ENCODE data around the gene MUC5B. TPM values are rescaled to one million over a fixed set of nuclear protein-coding genes. Genes with fewer than 3 reads are reported as not detected.
A peak's percentile ranks its signal among the peaks of the same experiment; 100 is the strongest.

MUC5B gene
- total RNA-seq, 1 donor from 2014 or later: not detected

DNA sequence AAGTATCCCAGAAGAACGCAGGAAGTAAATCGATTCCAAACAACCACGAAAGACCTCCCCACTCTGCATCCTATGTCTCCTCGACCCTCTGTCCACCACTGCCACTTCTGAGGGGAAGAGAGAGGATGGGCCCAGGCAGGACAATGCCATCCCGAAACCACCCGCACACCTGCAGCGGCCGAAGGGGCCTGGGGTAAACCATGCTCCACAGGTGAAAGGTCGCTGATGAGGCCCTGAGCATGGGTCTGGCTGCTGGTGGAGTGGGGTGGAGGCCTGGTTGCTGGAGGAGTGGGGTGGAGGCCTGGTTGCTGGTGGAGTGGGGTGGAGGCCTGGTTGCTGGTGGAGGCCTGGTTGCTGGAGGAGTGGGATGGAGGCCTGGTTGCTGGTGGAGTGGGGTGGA is 73.4 kb downstream of the MUC5B start:
- DNase-seq (ENCODE audit: low read depth): no peak
- TF ChIP-seq, protein P1, sequence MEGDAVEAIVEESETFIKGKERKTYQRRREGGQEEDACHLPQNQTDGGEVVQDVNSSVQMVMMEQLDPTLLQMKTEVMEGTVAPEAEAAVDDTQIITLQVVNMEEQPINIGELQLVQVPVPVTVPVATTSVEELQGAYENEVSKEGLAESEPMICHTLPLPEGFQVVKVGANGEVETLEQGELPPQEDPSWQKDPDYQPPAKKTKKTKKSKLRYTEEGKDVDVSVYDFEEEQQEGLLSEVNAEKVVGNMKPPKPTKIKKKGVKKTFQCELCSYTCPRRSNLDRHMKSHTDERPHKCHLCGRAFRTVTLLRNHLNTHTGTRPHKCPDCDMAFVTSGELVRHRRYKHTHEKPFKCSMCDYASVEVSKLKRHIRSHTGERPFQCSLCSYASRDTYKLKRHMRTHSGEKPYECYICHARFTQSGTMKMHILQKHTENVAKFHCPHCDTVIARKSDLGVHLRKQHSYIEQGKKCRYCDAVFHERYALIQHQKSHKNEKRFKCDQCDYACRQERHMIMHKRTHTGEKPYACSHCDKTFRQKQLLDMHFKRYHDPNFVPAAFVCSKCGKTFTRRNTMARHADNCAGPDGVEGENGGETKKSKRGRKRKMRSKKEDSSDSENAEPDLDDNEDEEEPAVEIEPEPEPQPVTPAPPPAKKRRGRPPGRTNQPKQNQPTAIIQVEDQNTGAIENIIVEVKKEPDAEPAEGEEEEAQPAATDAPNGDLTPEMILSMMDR (conservative IDR thresholded peaks at IDR 0.05; ENCODE audit: low read depth, low read length): no peak
- no peak overlapping the region for H3K4me3 ChIP-seq (ENCODE audit: low read depth, low read length)

DNA sequence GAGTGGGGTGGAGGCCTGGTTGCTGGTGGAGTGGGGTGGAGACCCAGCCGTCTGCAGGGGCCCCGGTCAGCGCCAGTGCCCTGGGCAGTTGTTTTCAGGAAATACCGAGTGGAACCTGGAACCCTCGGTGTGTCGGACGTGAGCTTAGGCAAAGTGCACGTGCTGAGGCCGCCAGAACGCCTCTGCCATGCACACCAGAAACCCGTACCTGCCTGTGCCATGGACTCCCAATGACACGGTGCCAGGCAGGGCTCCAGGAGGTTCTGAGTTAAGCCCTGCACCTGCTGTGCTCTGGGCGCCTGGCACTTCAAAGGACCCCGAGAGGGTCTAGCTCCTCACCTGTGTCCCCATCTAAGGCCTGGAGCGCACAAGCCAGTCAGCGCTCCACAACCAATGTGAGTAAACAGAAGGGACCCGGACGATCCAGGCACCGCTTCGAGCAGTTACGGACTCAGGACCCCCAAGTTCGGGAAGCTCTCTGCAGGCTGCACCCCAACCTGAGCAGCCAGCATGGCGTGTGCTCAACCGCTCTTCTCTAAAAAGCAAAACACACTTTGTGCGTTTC is 74.2 kb downstream of the MUC5B start:
- TF ChIP-seq, protein P1 (conservative IDR thresholded peaks at IDR 0.05; ENCODE audit: low read depth, low read length): no peak
- no peak for DNase-seq (ENCODE audit: low read depth)
- no peak overlapping the region for H3K4me3 ChIP-seq (ENCODE audit: low read depth, low read length)

DNA sequence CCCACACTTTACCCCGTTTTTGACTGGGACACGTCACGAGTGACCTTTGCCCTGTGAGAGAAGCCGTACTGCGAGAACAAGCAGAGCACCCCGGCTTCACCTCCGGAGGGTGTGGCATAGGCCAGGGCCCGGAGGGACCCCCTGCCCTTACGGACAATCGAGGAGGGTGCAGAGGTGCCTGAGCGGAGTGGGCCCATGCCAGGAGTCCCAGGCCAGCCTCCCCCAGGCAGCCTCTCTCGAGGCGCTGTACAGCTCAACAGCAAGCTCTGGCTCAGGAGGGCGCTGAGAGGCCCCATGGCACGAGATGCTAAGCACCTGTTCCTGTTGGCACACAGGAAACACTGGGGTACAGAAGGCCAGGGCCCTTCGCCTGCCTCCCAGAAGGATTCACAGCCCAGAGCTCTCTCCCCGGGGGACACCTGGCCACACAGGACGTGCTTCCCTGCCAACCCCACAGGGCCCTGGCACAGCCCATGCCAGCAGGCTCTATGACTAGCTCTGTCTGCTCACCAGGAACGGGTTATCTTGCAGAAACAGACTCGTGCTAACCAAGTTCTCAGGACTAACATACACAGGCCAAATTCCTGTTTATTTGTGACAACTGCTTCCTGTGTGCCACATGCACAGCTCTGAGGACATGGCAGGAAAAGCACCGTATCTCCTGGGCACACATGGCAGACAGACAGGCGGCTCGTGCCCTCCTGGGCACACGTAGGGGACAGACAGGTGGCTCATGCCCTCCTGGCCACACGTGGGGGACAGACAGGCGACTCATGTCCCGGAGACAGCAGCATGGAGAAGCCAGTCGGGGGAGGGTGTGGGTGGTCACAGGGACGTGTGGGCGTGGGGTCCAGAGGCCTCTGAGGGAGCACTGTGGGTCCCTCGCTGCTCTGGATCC is 75.0 kb downstream of the MUC5B start:
- no peak for DNase-seq (ENCODE audit: low read depth)
- no peak overlapping the region for H3K4me3 ChIP-seq (ENCODE audit: low read depth, low read length)
- TF ChIP-seq, protein P1 (conservative IDR thresholded peaks at IDR 0.05; ENCODE audit: low read depth, low read length): no peak

DNA sequence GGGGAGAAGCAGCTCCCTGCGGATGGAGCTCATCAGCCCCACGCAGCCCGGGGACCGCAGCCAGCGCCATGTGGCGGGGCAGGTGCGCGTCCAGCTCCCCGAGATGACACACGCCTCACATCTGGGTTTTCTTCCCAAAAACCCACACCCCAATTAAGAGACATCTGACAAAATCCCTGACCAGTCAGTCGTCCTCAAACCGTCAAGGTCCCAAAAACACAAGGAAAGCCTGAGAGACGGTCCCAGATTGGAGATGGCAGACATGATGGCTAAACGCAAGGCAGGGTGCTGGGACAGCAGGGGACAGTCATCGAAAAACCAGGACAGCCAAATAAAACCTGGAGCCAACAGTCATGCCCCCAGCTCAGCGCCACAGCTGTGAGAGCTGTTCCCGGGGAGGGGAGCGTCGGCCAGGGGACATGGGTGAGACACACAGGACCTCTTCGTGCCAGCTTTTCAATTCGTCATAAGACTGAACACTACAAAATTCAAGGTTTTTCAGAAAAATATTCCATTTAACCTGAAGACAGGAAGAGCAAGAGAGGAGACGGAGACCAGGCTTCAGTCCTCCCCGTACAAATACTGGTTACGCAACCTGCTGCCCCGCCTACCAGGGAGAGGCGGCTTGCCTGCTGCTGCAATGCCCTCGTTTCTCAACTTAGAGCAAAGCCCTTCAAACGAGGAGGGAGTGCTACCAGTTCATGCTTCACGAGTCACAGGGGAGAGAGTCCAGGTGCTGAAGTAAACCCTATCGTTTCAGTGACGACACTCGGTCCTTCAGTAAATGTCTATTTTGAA is 76.0 kb downstream of the MUC5B start:
- TF ChIP-seq, protein P1 (conservative IDR thresholded peaks at IDR 0.05; ENCODE audit: low read depth, low read length): no peak
- peak; percentile 60 for DNase-seq (ENCODE audit: low read depth)
- H3K4me3 ChIP-seq (ENCODE audit: low read depth, low read length): no peak overlapping the region

DNA sequence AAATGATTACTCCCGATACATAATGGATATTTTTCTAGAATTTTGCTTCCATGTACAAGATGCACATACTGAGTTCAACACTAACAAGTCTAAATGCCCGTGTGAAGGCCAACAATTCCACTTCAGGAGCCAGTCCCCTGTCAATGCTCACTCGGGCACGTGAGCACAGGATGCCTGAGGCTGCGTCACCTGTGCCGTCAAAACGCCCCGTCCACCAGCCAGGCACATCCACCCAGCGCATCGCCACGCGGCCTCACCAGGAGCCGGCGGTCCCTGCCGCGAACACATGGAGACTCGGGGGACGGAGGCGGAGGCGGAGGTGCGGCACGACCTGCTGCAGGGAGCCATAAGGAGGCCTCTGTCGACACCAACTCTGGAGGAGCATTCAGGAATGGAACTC is 76.8 kb downstream of the MUC5B start:
- H3K4me3 ChIP-seq (ENCODE audit: low read depth, low read length): no peak overlapping the region
- no peak for DNase-seq (ENCODE audit: low read depth)
- TF ChIP-seq, protein P1 (conservative IDR thresholded peaks at IDR 0.05; ENCODE audit: low read depth, low read length): no peak

DNA sequence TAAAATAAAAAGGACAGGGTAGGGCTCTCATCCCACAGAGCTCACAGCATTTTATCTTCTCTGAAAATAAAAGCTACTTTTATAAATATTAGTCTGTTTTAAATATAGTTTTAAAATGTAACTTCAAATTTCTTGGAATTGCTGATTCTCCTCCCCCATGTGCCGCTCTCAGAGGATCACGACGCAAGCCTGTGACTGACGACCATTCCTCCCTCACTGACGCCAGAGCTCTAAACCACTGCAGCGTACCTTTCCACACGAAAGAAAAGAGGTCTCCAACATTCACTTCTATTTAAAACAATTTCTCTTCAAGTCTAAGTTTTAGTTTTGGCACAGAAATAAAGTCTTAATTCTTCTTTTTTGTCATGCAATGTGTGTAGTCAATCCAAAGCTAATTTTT is 77.3 kb downstream of the MUC5B start:
- H3K4me3 ChIP-seq (ENCODE audit: low read depth, low read length): no peak overlapping the region
- no peak for DNase-seq (ENCODE audit: low read depth)
- TF ChIP-seq, protein P1 (conservative IDR thresholded peaks at IDR 0.05; ENCODE audit: low read depth, low read length): no peak
